Measurements from ENCODE around the gene CDKAL1. TPM values are rescaled to one million over a fixed set of nuclear protein-coding genes. Genes with fewer than 3 reads are reported as not detected.

Gene CDKAL1
- total and polyA plus RNA-seq, 2 of the 13 experiments (the other 11 are each of a cell fraction or from before 2014, with no cell fraction given), result 9.5 to 27.7 TPM

DNA sequence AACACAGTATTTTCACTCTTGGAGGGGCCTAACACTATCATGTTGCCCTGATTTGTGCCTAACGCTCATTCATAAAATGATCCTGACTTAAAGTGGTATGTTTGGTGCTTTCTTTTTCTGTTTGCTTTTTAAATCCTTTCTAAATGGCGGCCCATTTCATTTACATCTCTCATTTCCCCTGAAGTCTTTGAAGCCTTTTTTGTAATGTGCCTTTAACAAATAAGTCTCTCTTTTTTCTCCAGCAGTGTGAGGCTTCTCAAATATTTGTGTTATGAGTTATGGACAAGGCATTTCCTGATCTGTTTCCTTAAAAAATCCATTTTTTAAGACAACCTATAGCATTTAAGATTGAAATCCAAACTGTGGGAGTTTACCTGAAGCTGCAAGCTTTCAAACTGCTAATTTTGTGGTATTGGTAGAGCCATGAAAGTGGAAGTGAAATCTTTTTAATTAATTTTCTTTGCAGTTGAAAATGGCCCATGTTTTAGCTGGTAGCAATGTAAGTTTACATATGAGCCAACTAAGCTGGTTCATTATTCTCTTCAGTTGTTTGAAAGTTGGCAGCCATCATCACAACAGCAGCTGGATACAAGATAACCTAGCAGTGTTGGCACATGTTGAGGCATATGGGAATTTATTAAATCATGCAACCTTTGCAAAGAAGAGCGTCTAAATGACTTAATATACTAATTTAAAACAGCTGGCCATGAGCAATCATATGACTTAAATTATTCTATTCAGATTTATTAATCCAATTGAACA, 469.7 kb downstream of the CDKAL1 start (continued):
- TF ChIP-seq, protein P1, sequence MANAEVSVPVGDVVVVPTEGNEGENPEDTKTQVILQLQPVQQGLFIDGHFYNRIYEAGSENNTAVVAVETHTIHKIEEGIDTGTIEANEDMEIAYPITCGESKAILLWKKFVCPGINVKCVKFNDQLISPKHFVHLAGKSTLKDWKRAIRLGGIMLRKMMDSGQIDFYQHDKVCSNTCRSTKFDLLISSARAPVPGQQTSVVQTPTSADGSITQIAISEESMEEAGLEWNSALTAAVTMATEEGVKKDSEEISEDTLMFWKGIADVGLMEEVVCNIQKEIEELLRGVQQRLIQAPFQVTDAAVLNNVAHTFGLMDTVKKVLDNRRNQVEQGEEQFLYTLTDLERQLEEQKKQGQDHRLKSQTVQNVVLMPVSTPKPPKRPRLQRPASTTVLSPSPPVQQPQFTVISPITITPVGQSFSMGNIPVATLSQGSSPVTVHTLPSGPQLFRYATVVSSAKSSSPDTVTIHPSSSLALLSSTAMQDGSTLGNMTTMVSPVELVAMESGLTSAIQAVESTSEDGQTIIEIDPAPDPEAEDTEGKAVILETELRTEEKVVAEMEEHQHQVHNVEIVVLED (CRISPR knock-in tag; IDR thresholded peaks at IDR 0.05; ENCODE audit: borderline replicate concordance), result no peak
- peak; percentile 79 for TF ChIP-seq KDM6A (CRISPR knock-in tag; IDR thresholded peaks at IDR 0.05; ENCODE audit: low read depth)
- TF ChIP-seq NFAT5 (CRISPR knock-in tag; IDR thresholded peaks at IDR 0.05), result no peak
- TF ChIP-seq CTCF (CRISPR knock-in tag; IDR thresholded peaks at IDR 0.05), result no peak
- TF ChIP-seq HNRNPL (IDR thresholded peaks at IDR 0.05; ENCODE audit: low read depth, low read length), result no peak
- no peak for TF ChIP-seq THAP7 (CRISPR knock-in tag; IDR thresholded peaks at IDR 0.05)
- TF ChIP-seq PRDM4 (CRISPR knock-in tag; IDR thresholded peaks at IDR 0.05; ENCODE audit: borderline replicate concordance), result no peak
- no peak for TF ChIP-seq BRCA1 (CRISPR knock-in tag; IDR thresholded peaks at IDR 0.05)
- TF ChIP-seq ONECUT2 (CRISPR knock-in tag; IDR thresholded peaks at IDR 0.05), result no peak
- peak; percentile 62; the same call in 1 of the 2 replicates for TF ChIP-seq ZNF644 (CRISPR knock-in tag; IDR thresholded peaks at IDR 0.05; ENCODE audit: low read depth)
- TF ChIP-seq POGZ (CRISPR knock-in tag; IDR thresholded peaks at IDR 0.05), result peak; percentile 89
- TF ChIP-seq ZNF562 (CRISPR knock-in tag; IDR thresholded peaks at IDR 0.05; ENCODE audit: borderline replicate concordance), result no peak
- peak; percentile 29; the same call in 1 of the 2 replicates for TF ChIP-seq ZNF317 (CRISPR knock-in tag; IDR thresholded peaks at IDR 0.05)
- TF ChIP-seq, protein P2, sequence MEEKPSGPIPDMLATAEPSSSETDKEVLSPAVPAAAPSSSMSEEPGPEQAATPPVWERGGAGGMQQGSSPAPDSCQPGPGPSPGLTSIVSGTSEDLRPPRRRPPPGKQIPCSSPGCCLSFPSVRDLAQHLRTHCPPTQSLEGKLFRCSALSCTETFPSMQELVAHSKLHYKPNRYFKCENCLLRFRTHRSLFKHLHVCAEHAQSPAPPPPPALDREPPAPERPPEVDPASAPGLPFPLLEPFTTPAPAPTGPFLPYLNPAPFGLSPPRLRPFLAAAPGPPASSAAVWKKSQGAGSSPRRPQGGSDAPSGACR (CRISPR knock-in tag; IDR thresholded peaks at IDR 0.05), result no peak
- TF ChIP-seq CREB1 (IDR thresholded peaks at IDR 0.05), result no peak
- no peak; the same call in 1 of the 2 replicates for TF ChIP-seq CREB1 (CRISPR knock-in tag; IDR thresholded peaks at IDR 0.05)
- no peak for TF ChIP-seq CBX5 (CRISPR knock-in tag; IDR thresholded peaks at IDR 0.05; ENCODE audit: borderline replicate concordance)
